CD4-positive, alpha-beta T cell treated with Interleukin-21 for 1 hour (primary cell): Measurements from ENCODE around the gene OR10C1.

Experiments
- DNase-seq: peaks from one replicate; pipeline ENCODE4 v3.0.0-alpha.2; 2020

The OR10C1 gene

DNA sequence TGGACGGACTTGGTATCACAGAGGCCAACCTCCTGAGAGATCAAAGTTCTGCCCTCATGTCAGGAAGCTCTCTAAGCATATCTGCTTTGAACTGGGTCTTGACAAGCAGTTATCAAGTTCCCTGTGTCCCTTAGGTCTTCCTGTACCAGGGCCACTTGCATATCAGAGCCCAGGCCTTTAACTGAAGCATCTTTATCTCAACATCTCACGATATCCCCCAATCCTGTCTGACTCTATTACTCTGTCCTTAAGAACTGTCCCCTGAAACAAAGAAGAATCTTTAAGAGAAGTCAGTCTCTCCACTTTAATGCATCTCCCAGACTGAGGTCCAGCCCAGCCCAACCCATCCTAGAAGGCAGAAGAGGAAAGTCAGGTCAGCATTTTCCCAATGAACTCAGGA, 40.5 kb downstream of the OR10C1 start:
- no peak for DNase-seq

DNA sequence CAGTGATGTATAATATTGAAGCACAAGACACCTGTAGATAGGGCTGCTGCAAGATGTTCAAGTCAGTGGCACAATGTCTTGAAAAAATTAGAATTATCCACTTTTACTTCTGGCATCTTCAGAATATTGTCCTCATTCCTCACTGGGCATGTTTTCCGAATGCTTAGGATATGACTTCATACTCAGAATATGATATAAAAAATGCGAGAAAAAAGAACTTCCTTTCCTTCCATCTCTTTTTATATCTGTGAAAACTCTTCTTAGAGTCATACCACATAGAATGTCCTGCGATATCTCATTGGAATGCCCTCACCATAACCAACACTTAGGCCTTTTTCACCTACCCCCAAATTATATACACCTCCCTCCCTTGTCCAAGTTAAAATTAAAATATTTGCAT, 44.1 kb downstream of the OR10C1 start:
- DNase-seq, result no peak

DNA sequence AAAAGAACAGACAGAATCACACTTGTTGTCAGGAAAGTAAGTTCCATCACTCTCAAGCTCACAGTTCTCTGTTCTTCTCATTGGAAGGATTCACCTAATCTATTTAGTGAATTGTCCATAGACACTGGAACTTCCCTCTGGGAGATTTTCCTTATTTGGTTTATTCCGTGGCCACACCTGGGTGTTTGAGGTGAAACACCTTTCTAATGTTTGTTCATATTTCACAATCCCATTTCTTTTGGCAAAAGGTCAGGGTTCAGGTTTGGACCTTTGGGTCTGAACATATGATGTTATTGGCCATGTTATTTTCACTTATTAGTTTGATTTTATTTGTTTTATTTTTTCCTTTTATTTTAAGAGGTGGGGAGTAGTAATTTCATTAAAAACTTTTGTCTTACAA, 44.6 kb downstream of the OR10C1 start:
- no peak for DNase-seq

DNA sequence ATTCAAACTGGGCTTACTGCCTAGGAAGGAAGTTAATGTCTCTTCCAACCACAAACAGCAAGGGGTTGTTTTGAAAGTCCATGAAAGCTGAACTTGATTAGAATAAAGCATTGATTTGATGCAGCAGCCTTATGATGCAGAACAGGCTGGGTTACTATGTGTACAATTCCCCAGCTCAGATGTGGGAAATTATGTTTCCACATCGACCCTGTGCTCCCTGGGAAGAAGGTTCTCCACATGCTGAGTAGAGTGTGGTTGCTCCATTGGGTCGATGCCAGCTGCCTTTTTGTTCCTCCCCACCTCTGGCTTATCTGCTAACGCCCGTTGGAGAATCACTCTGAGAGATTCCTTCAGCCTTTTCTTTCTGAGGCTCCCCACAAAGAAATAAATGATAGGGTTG, 47.5 kb downstream of the OR10C1 start:
- no peak for DNase-seq

DNA sequence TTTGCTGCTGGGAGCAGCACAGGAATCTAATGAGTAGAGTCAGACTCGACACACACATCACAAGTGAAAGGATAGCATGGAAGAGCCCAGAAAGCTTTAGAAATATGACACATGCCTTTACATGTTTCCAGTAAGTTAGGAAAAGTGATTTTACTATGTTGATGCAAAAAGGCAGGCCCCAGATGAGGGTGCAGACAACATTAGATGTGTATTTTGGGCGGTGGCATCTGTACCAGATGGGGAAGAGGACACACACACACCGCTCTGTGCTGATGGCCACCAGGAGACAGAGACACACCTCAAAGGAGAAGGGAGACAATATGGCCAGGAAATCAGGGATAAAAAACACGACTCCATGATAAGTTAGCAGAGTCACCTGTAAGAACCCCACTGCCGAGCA, 48.0 kb downstream of the OR10C1 start:
- no peak for DNase-seq

DNA sequence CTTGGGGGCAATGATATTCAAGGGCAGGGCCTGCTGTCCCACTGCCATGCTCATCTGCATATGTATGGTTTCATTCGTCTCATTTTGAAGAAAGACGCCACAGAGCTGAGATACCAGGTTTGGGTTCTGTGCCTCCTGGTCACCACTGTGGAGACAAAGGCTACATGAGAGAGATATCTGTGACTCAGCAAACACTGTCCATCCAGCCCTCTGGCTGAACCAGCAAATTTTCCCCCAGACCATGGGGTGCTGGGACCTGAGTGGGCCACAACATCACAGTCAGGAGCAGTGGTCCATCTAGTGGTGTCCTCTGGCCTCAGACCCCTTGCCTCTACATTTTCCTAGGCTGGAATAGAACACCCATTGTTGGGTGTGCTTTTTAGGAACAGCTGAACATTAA, 48.6 kb downstream of the OR10C1 start, which contains the start of gene MAS1L:
Gene MAS1L (minus strand): TSS at position 297 of the 400 bp plus-strand sequence. CDS start 54 bp downstream, at position 243.
- DNase-seq, result no peak

DNA sequence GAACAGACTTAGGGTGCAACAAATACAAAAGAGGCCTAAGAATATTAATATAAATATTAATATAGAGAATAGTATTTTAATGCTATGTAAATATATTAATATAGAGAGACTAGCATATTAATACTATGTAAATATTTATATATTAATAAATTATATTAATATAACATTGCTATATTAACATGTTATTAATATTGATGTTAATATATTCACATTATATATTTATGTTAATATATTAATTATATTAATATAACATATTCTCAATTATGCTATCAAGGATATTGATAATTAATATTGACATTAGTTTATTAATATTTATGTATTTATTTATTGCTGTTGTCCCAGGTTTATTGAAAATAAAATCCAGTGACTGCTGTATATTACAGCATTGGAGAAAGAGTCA, 49.8 kb downstream of the OR10C1 start:
- no peak for DNase-seq

DNA sequence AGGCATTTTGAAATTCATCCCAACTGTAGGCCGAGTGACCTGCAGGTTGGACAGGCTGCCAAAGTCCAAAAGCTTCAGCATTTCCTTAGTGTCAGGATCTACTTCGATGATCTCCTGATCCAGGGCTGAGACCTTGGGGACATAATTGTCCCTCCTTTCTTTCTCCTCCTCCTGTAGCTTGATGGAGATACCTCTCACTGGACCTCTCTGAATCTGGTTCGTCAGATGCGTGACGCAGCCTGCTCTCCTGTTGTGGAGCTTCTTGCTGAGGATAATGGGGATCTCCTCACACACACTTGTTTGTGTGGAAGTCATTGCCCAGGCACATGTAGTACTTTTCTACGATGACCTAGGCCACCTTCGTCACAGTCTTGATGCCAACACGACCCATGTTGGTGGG, 50.2 kb downstream of the OR10C1 start:
- no peak for DNase-seq

DNA sequence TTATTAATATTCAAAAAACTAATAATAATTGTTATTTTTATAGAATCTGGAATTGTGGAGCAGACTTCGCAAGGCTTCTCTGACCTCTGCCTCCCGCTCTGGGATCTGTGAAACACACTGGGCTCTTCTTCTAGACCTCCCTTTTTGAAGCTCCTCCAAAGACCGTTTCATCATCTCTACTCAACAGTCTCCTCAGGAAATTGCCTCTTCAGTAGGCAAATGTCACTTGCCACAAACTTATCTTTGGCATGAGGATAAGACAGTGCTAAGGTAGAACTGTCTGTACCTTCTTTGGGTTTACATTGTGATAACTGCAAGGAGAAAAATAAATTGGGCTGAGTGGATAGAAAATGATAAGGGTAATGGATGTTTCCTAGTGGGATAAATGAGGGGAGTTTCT, 50.9 kb downstream of the OR10C1 start:
- DNase-seq, result no peak

DNA sequence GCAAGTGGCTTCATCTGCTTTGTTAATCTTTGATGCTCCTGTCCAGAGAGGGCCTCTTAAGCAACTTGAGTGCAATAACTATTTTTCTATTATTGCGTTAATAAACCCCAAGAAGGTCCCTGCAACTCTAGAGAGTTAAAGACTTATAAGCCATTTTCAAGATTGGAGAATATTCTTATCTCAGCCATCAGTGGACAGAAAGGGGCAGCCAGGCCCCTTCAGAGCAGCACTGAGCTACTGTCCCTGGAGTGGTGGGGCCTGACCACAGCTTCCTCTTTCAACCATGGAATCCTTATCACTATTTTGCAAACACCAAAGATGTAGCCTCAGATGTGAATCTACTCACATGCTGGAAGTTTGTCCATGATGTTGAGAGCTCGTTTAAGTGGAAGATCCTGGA, 51.4 kb downstream of the OR10C1 start:
- DNase-seq, result no peak
